DMS114 treated with DMSO at 0.1 percent for 48 hours (cell line): ENCODE data around the gene LOXHD1.

Experiments
- DNase-seq: peaks from one replicate; lab custom pipeline; 2025; ENCODE audit not compliant: unreplicated experiment; lab: John Stamatoyannopoulos, UW

LOXHD1 gene

GRCh38 chr18:46554406-46555080 is 102.5 kb downstream of the LOXHD1 start:
- DNase-seq, result no peak

GRCh38 chr18:46550609-46551008 is 106.4 kb downstream of the LOXHD1 start:
- DNase-seq, result no peak

DNA sequence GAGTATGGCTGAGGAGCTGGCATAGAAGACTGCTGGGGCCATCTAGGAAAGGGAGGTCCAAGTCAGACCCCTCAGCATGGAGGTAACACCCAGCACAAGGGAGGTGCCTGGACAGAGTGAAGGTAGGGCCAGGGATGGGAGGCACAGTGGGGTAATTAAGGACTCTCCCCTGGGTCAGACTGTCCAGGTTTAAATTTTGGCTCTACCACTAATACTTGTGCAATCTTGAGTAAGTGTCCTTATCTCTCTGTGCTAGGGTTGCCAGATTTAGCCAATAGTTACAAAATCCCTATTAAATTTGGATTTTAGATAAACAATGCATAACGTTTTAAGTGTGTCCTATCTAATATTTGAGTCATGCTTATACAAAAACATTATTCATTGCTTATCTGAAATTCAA is 109.5 kb downstream of the LOXHD1 start:
- no peak for DNase-seq

DNA sequence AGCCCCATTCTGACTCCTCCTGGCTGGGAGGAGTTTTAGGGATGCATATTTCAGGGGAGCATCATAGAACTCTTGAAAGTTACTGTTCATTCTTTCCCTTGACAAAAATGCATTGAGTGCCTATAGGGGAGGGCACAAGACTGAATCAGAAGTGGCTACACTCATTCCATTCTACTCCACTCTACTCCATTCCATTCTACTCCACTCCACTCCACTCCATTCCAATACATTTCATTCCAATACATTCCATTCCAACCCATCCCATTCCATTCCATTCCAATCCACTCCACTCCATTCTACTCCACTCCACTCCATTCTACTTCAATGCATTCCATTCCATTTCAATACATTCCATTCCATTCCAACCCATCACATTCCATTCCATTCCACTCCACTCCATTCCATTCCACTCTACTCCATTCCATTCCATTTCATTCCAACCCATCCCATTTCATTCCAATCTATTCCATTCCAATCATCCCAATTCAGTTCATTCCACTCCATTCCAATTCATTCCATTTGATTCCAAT is 110.8 kb downstream of the LOXHD1 start:
- DNase-seq, result no peak

GRCh38 chr18:46542545-46542944 is 114.5 kb downstream of the LOXHD1 start:
- no peak for DNase-seq

- DNase-seq, result no peak
These were observed 115.3 kb downstream of the LOXHD1 start for GRCh38 chr18:46541626-46542189.

- no peak for DNase-seq
These were observed 118.6 kb downstream of the LOXHD1 start for GRCh38 chr18:46538376-46538775.

DNA sequence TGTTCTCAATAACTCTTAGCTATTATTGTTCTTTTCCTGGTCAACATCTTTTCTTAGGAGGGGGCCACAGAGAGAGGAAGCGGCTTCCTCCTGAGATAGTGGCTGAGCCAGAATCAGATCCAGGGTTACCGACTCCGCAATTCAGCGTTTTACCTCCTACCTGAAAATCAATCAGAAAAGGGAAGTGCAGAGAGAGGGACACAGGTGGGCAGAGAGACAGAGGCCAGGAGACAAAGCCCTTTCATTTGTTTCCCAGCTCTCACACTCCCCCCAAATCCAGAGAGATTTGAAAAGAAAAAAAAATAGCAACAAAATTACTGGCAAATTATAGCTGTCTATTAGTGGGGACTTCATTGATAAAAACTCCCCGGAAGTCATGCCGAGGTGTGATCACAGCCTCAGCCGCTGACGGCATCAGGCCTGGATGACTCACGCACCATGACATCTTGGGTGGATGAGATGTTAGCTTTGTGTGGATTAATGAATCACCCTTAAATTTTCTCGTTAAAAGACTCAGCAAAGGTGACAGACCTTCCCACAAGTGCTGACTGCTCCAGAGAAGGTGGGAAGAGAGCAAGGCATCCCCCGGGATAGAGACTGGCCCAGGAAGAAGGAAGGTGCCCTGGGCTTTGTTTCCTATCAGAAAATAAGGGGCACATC is 120.7 kb downstream of the LOXHD1 start:
- no peak for DNase-seq

GRCh38 chr18:46531482-46531881 is 125.5 kb downstream of the LOXHD1 start:
- DNase-seq, result no peak

- no peak for DNase-seq
These were observed 129.0 kb downstream of the LOXHD1 start for GRCh38 chr18:46528037-46528436.

- DNase-seq, result no peak
These were observed 137.2 kb downstream of the LOXHD1 start for GRCh38 chr18:46519870-46520269.

DNA sequence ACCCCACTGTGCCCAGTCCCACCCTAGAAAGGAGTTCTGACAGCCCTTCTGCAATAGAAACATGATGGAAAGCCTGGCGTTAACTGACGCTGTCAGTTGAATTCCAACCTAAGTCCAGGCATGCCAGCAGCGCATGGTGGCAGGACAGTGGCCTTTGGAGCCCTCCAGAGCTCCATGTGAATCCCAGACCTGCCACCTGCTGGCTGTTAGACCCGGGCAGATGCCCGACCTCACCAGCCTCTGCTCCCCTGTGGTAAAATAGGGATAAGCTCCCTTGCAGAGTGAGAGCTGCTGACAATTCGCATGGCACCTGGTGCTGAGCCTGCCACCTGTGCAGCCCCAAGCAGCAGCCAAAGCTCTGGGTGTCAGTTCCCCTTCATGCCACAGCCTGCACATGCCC is 138.6 kb downstream of the LOXHD1 start:
- DNase-seq, result no peak

- no peak for DNase-seq
These were observed 140.5 kb downstream of the LOXHD1 start for GRCh38 chr18:46516555-46516954.

DNA sequence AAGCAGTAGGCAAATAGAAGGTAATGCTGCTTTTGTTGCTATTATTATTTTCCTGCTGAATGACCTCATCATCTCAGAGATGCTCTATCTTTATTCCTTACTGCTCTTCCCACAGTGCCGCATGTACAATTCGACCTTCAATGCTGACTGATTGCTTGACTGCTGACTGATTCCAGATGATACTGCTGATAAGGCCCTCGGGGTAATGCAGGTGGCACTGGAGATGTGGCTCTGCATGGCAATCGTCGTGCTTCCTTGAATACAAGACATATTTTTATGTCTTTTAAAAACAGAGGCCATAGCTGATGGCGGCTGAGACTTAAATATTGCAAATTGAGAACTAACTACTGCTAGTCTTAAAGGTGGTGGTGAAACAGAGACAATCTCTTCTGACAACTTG is 146.6 kb downstream of the LOXHD1 start:
- DNase-seq, result no peak

GRCh38 chr18:46509530-46509929 is 147.5 kb downstream of the LOXHD1 start:
- DNase-seq, result no peak

DNA sequence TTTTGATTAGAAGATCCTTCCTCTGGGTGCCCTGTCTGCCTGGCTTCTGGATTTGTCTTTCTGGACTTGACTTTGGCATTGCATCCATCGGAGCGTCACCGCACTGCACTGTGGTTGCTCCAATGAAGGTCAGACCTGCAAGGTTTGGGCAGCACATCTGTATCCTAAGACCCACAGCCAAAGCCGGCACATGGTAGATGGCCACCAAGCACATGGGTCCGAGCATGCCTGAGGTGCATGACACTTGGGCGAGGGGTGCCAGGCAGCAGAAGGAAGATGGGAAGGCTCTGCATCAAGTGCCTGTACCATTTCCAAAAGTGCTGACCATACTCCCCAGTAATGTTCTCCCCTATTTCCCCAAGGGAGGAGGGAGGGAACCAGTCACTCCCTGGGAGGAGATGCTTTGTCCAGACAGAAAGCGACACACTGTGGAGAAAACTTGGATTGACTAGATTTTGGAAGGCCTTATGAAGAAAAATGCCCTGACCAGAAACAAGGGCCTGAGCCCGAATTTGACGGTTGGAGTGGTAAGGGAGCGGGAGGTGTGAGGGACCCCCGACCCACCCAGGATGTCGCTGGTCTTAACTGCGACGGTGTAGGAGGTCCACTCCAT is 149.9 kb downstream of the LOXHD1 start:
- no peak for DNase-seq

DNA sequence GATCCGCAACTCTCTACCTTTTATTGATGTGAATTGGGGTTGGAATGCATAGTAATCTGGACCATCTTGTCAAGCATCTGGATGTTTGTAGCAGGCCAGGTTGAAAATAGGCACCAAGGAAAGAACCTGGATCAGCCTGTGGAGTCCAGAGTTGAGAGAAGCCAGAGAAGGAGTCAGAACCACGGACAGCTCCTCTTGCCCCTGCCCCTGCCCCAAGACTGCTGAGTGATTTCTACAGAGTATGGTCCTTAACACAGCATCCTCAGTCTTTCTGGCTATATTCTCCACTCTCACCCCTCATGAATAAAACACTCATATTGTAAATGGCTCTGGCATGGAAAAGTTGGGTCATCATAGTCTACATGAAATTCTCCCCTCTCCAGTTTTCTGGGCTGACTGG is 154.6 kb downstream of the LOXHD1 start:
- no peak for DNase-seq

GRCh38 chr18:46497129-46497528 is 159.9 kb downstream of the LOXHD1 start:
- DNase-seq, result no peak

- DNase-seq, result no peak
These were observed 168.4 kb downstream of the LOXHD1 start for GRCh38 chr18:46488471-46489213.

DNA sequence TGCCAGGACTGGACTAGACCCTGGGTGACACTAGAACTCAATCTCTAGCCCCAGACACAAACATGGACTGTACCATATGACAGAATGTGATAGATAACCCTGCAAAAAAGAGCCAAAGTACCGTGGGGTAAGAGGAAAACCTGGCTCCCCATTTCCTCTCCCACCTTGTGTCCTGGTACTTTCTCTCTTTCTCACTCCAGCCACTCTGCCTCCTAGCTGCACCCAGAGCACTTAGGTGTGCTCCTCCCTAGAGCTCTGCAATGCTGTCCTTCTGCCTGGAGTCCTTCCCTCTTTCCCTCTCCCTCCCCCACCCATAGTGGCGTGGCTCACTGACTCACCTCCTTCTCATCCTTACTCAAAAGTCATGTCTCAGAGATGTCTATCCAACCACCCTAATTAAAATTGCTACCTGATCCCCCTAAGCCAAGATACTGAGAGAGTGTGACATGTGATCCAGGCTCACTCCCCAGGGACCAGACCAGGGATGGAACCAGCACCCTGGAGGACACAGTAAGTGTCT is 171.3 kb downstream of the LOXHD1 start:
- DNase-seq, result no peak

- no peak for DNase-seq
These were observed 172.0 kb downstream of the LOXHD1 start for GRCh38 chr18:46484971-46485370.
